Measurements from ENCODE around the gene ZSCAN5C. TPM values are rescaled to one million over a fixed set of nuclear protein-coding genes. Genes with fewer than 3 reads are reported as not detected.
"Not testable (repeated sequence)": the region's sequence is repeated elsewhere in the genome, so short reads cannot be mapped to it uniquely, and the experiment has no call there.

The ZSCAN5C gene
- total and polyA plus RNA-seq, 4 donors: not detected

- H3K36me3 ChIP-seq (ENCODE audit: control insufficient read depth in 4 of 4, insufficient read depth in 4 of 4, low read length in 4 of 4): no peaks in the 10 kb centered on the region
- no peak overlapping the region for H3K27ac ChIP-seq (ENCODE audit: low read depth in 1 of 2, low read length in 1 of 2)
- DNase-seq (no peak), ATAC-seq (ENCODE audit: insufficient read depth, low FRiP score) (no peak)
- no peaks in the 10 kb centered on the region for H3K4me1 ChIP-seq (ENCODE audit: control insufficient read depth in 5 of 5, insufficient read depth in 5 of 5, low read length in 5 of 5)
- peaks cover 0 to 17% (median 3%) of the 10 kb centered on the region in 3 donors for H3K27me3 ChIP-seq (ENCODE audit: control insufficient read depth in 3 of 3, insufficient read depth in 3 of 3, low read length in 2 of 3)
- no peak overlapping the region for H3K9ac ChIP-seq (ENCODE audit: insufficient read depth in 1 of 2, low read length in 2 of 2)
- peaks cover 0 to 2% (median 0%) of the 10 kb centered on the region in 4 donors for H3K9me3 ChIP-seq (ENCODE audit: control insufficient read depth in 4 of 4, insufficient read depth in 3 of 4, low read length in 3 of 4)
- 24 to 34% methylated on average over 8 to 9 of the region's 9 CpGs for WGBS, 2 donors
- no peak overlapping the region for H3K4me3 ChIP-seq
- no peak for TF ChIP-seq CTCF (IDR thresholded peaks at IDR 0.05; ENCODE audit: control extremely low read depth, extremely low read depth)
Measured at GRCh38 chr19:56174086-56174485, 28.0 kb upstream of the ZSCAN5C start.

GRCh38 chr19:56174550-56174949 lies 27.5 kb upstream of the ZSCAN5C start:
- peaks cover 0 to 2% (median 0%) of the 10 kb centered on the region in 4 donors for H3K9me3 ChIP-seq (ENCODE audit: control insufficient read depth in 4 of 4, insufficient read depth in 3 of 4, low read length in 3 of 4)
- no peaks in the 10 kb centered on the region for H3K36me3 ChIP-seq (ENCODE audit: control insufficient read depth in 4 of 4, insufficient read depth in 4 of 4, low read length in 4 of 4)
- DNase-seq (no peak), ATAC-seq (ENCODE audit: insufficient read depth, low FRiP score) (no peak)
- no peak overlapping the region for H3K27ac ChIP-seq (ENCODE audit: low read depth in 1 of 2, low read length in 1 of 2)
- no peaks in the 10 kb centered on the region for H3K4me1 ChIP-seq (ENCODE audit: control insufficient read depth in 5 of 5, insufficient read depth in 5 of 5, low read length in 5 of 5)
- H3K9ac ChIP-seq (ENCODE audit: insufficient read depth in 1 of 2, low read length in 2 of 2): no peak overlapping the region
- H3K27me3 ChIP-seq (ENCODE audit: control insufficient read depth in 3 of 3, insufficient read depth in 3 of 3, low read length in 2 of 3): peaks cover 0 to 17% (median 3%) of the 10 kb centered on the region in 3 donors
- 49 to 62% methylated on average over 11 of the region's 11 CpGs for WGBS, 2 donors
- H3K4me3 ChIP-seq: no peak overlapping the region
- TF ChIP-seq CTCF (IDR thresholded peaks at IDR 0.05; ENCODE audit: control extremely low read depth, extremely low read depth): no peak

GRCh38 chr19:56175861-56176307 lies 26.2 kb upstream of the ZSCAN5C start, which contains the start of gene GALP:
TSS of gene GALP (plus strand) at chr19:56176008. CDS start at chr19:56177109, 1,101 bp downstream.
- not testable (repeated sequence) for H3K4me1 ChIP-seq (ENCODE audit: control insufficient read depth in 5 of 5, insufficient read depth in 5 of 5, low read length in 5 of 5); H3K27ac ChIP-seq (ENCODE audit: low read depth in 1 of 2, low read length in 1 of 2); H3K9ac ChIP-seq (ENCODE audit: insufficient read depth in 1 of 2, low read length in 2 of 2); H3K9me3 ChIP-seq (ENCODE audit: control insufficient read depth in 4 of 4, insufficient read depth in 3 of 4, low read length in 3 of 4); H3K36me3 ChIP-seq (ENCODE audit: control insufficient read depth in 4 of 4, insufficient read depth in 4 of 4, low read length in 4 of 4); DNase-seq; ATAC-seq (ENCODE audit: insufficient read depth, low FRiP score); H3K4me3 ChIP-seq
- WGBS, 2 donors: 52 to 65% methylated on average over 13 to 15 of the region's 15 CpGs
- H3K27me3 ChIP-seq (ENCODE audit: control insufficient read depth in 3 of 3, insufficient read depth in 3 of 3, low read length in 2 of 3): peaks cover 0 to 17% (median 3%) of the 10 kb centered on the region in 3 donors

GRCh38 chr19:56176310-56176709 lies 25.8 kb upstream of the ZSCAN5C start:
- H3K36me3 ChIP-seq (ENCODE audit: control insufficient read depth in 4 of 4, insufficient read depth in 4 of 4, low read length in 4 of 4); ATAC-seq (ENCODE audit: insufficient read depth, low FRiP score): not testable (repeated sequence)

More at GRCh38 chr19:56176310-56176709, 25.8 kb upstream of the ZSCAN5C start:
- H3K4me3 ChIP-seq; H3K4me1 ChIP-seq (ENCODE audit: control insufficient read depth in 5 of 5, insufficient read depth in 5 of 5, low read length in 5 of 5); H3K9me3 ChIP-seq (ENCODE audit: control insufficient read depth in 4 of 4, insufficient read depth in 3 of 4, low read length in 3 of 4); H3K9ac ChIP-seq (ENCODE audit: insufficient read depth in 1 of 2, low read length in 2 of 2); H3K27ac ChIP-seq (ENCODE audit: low read depth in 1 of 2, low read length in 1 of 2); DNase-seq: not testable (repeated sequence)
- peaks cover 0 to 17% (median 3%) of the 10 kb centered on the region in 3 donors for H3K27me3 ChIP-seq (ENCODE audit: control insufficient read depth in 3 of 3, insufficient read depth in 3 of 3, low read length in 2 of 3)
- 68 to 85% methylated on average over 9 to 10 of the region's 11 CpGs for WGBS, 2 donors
